K562 (cell line): Measurements from ENCODE around the gene TBC1D7. TPM values are rescaled to one million over a fixed set of nuclear protein-coding genes. Genes with fewer than 3 reads are reported as not detected.

Experiments
- ATAC-seq: fragments of 200-7000 bp; cut with Tn5 transposase; 3 replicates; pipeline ENCODE4 v1.9.1; 2020; ENCODE audit warnings: moderate library complexity
- BruUV-seq: library from RNA; stranded (reverse); fragments of 400-500 nt; replicated peaks from 2 replicates; lab custom pipeline; 2021; lab: Mats Ljungman, UMichigan
- CTCF ChIA-PET: fragments of 300-600 bp; formaldehyde crosslinking; extraction: SDS; loops from one replicate; lab custom pipeline; 2021; ENCODE audit warnings: low intra/inter-chr PET ratio; lab: Yijun Ruan, JAX
- POLR2A ChIA-PET: fragments of 300-600, 350-650 bp; sonication (Branson Sonifier 250); formaldehyde crosslinking; extraction: SDS; loops from one replicate; lab custom pipeline; 2021; ENCODE audit warnings: antibody characterized with exemption, inconsistent platforms; lab: Yijun Ruan, JAX
- DNase-seq, 4 experiments: peaks; one replicate each; pipeline versions ENCODE4 v3.0.0 to v3.0.0-alpha.2; 2011 to 2018; ENCODE audit warnings: low spot score in 3 of 4, mixed read lengths in 3 of 4; ENCODE audit errors: extremely low read depth in 1 of 4
- FAIRE-seq: peaks from 2 replicates; lab custom pipeline; 2011; peaks lifted over from hg19 to GRCh38; lab: Jason Lieb, UNC
- H2AFZ ChIP-seq: 2 replicates; pipeline ENCODE4 v1.6.0; 2011; ENCODE audit warnings: low read depth, low read length, control low read depth, inconsistent platforms
- H3K27ac ChIP-seq: fragments of 200-600 bp; 3 replicates; pipeline ENCODE4 v1.8.0; 2011; ENCODE audit warnings: low read depth, mild to moderate bottlenecking, control low read depth, inconsistent platforms, low read length, moderate library complexity, mixed read lengths; ENCODE audit errors: extremely low read depth
- H3K27me3 ChIP-seq, 2 experiments: fragments of 300-600 bp in 1 of 2; 2 replicates in 1 of 2; 3 replicates in 1 of 2; pipeline versions ENCODE4 v1.6.0 to v1.8.0; 2011; ENCODE audit warnings: inconsistent platforms in 2 of 2, low read length in 2 of 2, mild to moderate bottlenecking in 1 of 2, mixed read lengths in 1 of 2, moderate library complexity in 1 of 2; ENCODE audit not compliant: control insufficient read depth in 2 of 2, insufficient read depth in 2 of 2
- H3K36me3 ChIP-seq: fragments of 300-600 bp; 3 replicates; pipeline ENCODE4 v1.8.0; 2011; ENCODE audit warnings: mild to moderate bottlenecking, low read length, inconsistent platforms; ENCODE audit not compliant: control insufficient read depth, insufficient read depth
- H3K4me1 ChIP-seq, 2 experiments: fragments of 200-600 bp in 1 of 2; replicated peaks in 1 of 2; 2 replicates in 1 of 2; 3 replicates in 1 of 2; pipeline versions ENCODE4 v1.5.1 to v1.8.0; 2011; ENCODE audit warnings: inconsistent platforms in 2 of 2, low read length in 2 of 2, mild to moderate bottlenecking in 1 of 2, mixed read lengths in 1 of 2, moderate library complexity in 1 of 2; ENCODE audit not compliant: control insufficient read depth in 2 of 2, insufficient read depth in 2 of 2
- H3K4me2 ChIP-seq: 2 replicates; pipeline ENCODE4 v1.6.1; 2011; ENCODE audit warnings: low read length, control low read depth, inconsistent platforms, mixed read lengths; ENCODE audit not compliant: insufficient read depth
- H3K4me3 ChIP-seq: fragments of 200-600 bp; sonication (generic), shearing (Covaris generic); 2 replicates; pipeline ENCODE4 v1.5.1; 2016; ENCODE audit warnings: control low read depth, inconsistent platforms
- H3K79me2 ChIP-seq: fragments of 200-600 bp; 3 replicates; pipeline ENCODE4 v1.8.0; 2011; ENCODE audit warnings: low read length, inconsistent platforms; ENCODE audit not compliant: control insufficient read depth, insufficient read depth
- H3K9ac ChIP-seq, 2 experiments: 2 replicates each; pipeline versions ENCODE4 v1.6.0 to v1.6.1; 2011; ENCODE audit warnings: low read depth in 2 of 2, low read length in 2 of 2, control low read depth in 1 of 2, inconsistent platforms in 1 of 2, mild to moderate bottlenecking in 1 of 2, mixed read lengths in 1 of 2; ENCODE audit not compliant: insufficient read depth in 1 of 2
- H3K9me1 ChIP-seq: one replicate; pipeline ENCODE4 v1.6.0; 2011; ENCODE audit warnings: inconsistent platforms, mild to moderate bottlenecking, low read length, moderate library complexity; ENCODE audit not compliant: control insufficient read depth, insufficient read depth
- H3K9me3 ChIP-seq: replicated peaks from 2 replicates; pipeline ENCODE4 v1.5.1; 2011; ENCODE audit warnings: low read depth, low read length, inconsistent platforms; ENCODE audit not compliant: control insufficient read depth, insufficient read depth
- H4K20me1 ChIP-seq: replicated peaks from 2 replicates; pipeline ENCODE4 v1.6.1; 2011; ENCODE audit warnings: low read length, inconsistent platforms, mixed read lengths; ENCODE audit not compliant: control insufficient read depth, insufficient read depth
- CHD4 ChIP-seq: fragments of 200-600 bp; sonication (generic); IDR thresholded peaks from 3 replicates; pipeline ENCODE4 v1.6.1; 2012; ENCODE audit warnings: low read depth, mild to moderate bottlenecking, mixed read lengths, low read length, inconsistent platforms; ENCODE audit not compliant: insufficient read depth, insufficient replicate concordance, poor library complexity, severe bottlenecking
- EP400 ChIP-seq: fragments of 450-650 bp; IDR thresholded peaks from 2 replicates; pipeline ENCODE4 v1.6.1; 2017; ENCODE audit warnings: antibody characterized with exemption, mild to moderate bottlenecking, moderate library complexity
- MTA3 ChIP-seq: fragments of 450-650 bp; formaldehyde crosslinking; IDR thresholded peaks from 2 replicates; pipeline ENCODE4 v1.6.1; 2017; ENCODE audit warnings: mild to moderate bottlenecking, borderline replicate concordance
- NONO ChIP-seq, 2 experiments: fragments of 200-400 bp in 1 of 2; fragments of 450-650 bp in 1 of 2; formaldehyde crosslinking in 1 of 2; IDR thresholded peaks; 2 replicates each; pipeline ENCODE4 v1.6.1; 2017; ENCODE audit warnings: low read depth in 2 of 2, mild to moderate bottlenecking in 2 of 2, moderate library complexity in 2 of 2, low read length in 1 of 2
- RBM39 ChIP-seq: fragments of 200-400 bp; formaldehyde crosslinking; optimal IDR thresholded peaks from 2 replicates; pipeline ENCODE3; 2018; ENCODE audit warnings: low read depth, low read length
- RREB1 ChIP-seq: fragments of 250-450 bp; sonication (Bioruptor Pico); IDR thresholded peaks from 2 replicates; pipeline ENCODE4 v1.4.0; 2020
- THAP7 ChIP-seq: fragments of 250-450 bp; sonication (Bioruptor Pico); IDR thresholded peaks from 2 replicates; pipeline ENCODE4 v1.5.0; 2021
- ZFP91 ChIP-seq: sonication (generic); formaldehyde crosslinking; IDR thresholded peaks from 2 replicates; pipeline ENCODE4 v1.8.0; 2022; ENCODE audit warnings: mild to moderate bottlenecking, missing genetic modification reagents
- ZNF354B ChIP-seq: fragments of 250-450 bp; sonication (Bioruptor Pico); IDR thresholded peaks from 2 replicates; pipeline ENCODE4 v1.4.0; 2020
- ZNF449 ChIP-seq: fragments of 250-450 bp; sonication (Bioruptor Pico); IDR thresholded peaks from 2 replicates; pipeline ENCODE4 v1.8.0; 2022; ENCODE audit warnings: moderate library complexity, mild to moderate bottlenecking, inconsistent platforms
- ZNF780A ChIP-seq: fragments of 250-450 bp; sonication (Bioruptor Pico); IDR thresholded peaks from 2 replicates; pipeline ENCODE4 v1.5.0; 2021; ENCODE audit warnings: mild to moderate bottlenecking
- in situ Hi-C: fragments of 300-500 bp; cut with MboI; formaldehyde crosslinking; loops from 4 replicates; pipeline ENCODE4 v1.15.0; 2018; ENCODE audit warnings: inconsistent platforms, mixed read lengths
- intact Hi-C: fragments of 100-400 bp; cut with micrococcal nuclease; formaldehyde crosslinking; loops from 2 replicates; pipeline ENCODE4 v1.14.2; 2022
- polyA plus RNA-seq, 8 experiments: library from polyadenylated mRNA; depleted of rRNA in 4 of 8; stranded (reverse) in 5 of 8; unstranded in 3 of 8; fragments of >200 nt; fragmentation: Nextera tagmentation in 2 of 8; fragmentation: Illumina TruSeq in 1 of 8; extraction: Ambion mirVana in 2 of 8; extraction: Trizol in 1 of 8; gene quantifications; 2 replicates each; pipeline versions ENCODE4 v1.2.1 to v1.2.3, GENCODE V29; 2011 to 2014; ENCODE audit warnings: inconsistent platforms in 1 of 8, missing spikeins in 1 of 8
- total RNA-seq, 7 experiments: library from RNA; depleted of rRNA in 6 of 7; stranded (reverse); fragments of >200 nt in 6 of 7; fragmentation: Illumina TruSeq in 2 of 7; extraction: Trizol in 2 of 7; gene quantifications; 2 replicates each; pipeline versions ENCODE4 v1.2.1 to v1.2.3, GENCODE V29; 2011 to 2021; ENCODE audit warnings: low replicate concordance in 1 of 7

TBC1D7 gene
- total and polyA plus RNA-seq, 9 of the 15 experiments (the other 6 are each of a cell fraction or from before 2014, with no cell fraction given), result 49.4 to 107 (median 61.1) TPM

GRCh38 chr6:13368731-13369115 lies 40.4 kb upstream of the TBC1D7 start:
- no peaks in the 10 kb centered on the region for H4K20me1 ChIP-seq
- BruUV-seq, result no TSS peak
- no peaks in the 10 kb centered on the region for H3K9me3 ChIP-seq
- peaks cover 0 to 22% of the 10 kb centered on the region in 2 experiments; a peak in 3 of 5 replicates for H3K27me3 ChIP-seq
- H3K4me3 ChIP-seq, result no peak overlapping the region
- FAIRE-seq (no peak), DNase-seq (no peak), ATAC-seq (no peak)
- H3K9me1 ChIP-seq, result no peaks in the 10 kb centered on the region
- peaks cover 0 to 6% of the 10 kb centered on the region in 2 experiments; a peak in 3 of 5 replicates for H3K4me1 ChIP-seq
- no peak overlapping the region for H3K27ac ChIP-seq
- in situ Hi-C loops, result no loop called here
- intact Hi-C loops, result no loop called here
- no peaks in the 10 kb centered on the region for H3K79me2 ChIP-seq
- ChIA-PET POLR2A (no interaction called here), CTCF (no interaction called here)
- H3K9ac ChIP-seq, result no peak overlapping the region
- H3K36me3 ChIP-seq, result no peaks in the 10 kb centered on the region
- H3K4me2 ChIP-seq, result no peak overlapping the region
- no peak overlapping the region for H2AFZ ChIP-seq
- TF ChIP-seq ZFP91 (CRISPR knock-in tag) (no peak), CHD4 (no peak), RBM39 (no peak), ZNF780A (CRISPR knock-in tag) (no peak), EP400 (no peak), MTA3 (no peak), RREB1 (CRISPR knock-in tag) (no peak), ZNF354B (CRISPR knock-in tag) (no peak), ZNF449 (CRISPR knock-in tag) (no peak), THAP7 (CRISPR knock-in tag) (no peak), NONO (IDR thresholded peaks at IDR 0.05; ENCODE audit: low read depth in 2 of 2, low read length in 1 of 2) (no peak)
